MM.1S (cell line): ENCODE data around the gene PCDH9.

Experiments used
- EZH2 ChIP-seq: fragments of 300-600 bp; sonication (generic); optimal IDR thresholded peaks from 2 replicates; pipeline ENCODE3; 2017; ENCODE audit warnings: low read depth, mild to moderate bottlenecking, antibody characterized with exemption, low read length, mixed read lengths
- TF ChIP-seq, protein P1 (sequence below): fragments of 300-600 bp; sonication (generic); IDR thresholded peaks from 2 replicates; pipeline ENCODE4 v1.5.1; 2016; ENCODE audit warnings: antibody characterized with exemption, low read length, mixed read lengths

DNA sequence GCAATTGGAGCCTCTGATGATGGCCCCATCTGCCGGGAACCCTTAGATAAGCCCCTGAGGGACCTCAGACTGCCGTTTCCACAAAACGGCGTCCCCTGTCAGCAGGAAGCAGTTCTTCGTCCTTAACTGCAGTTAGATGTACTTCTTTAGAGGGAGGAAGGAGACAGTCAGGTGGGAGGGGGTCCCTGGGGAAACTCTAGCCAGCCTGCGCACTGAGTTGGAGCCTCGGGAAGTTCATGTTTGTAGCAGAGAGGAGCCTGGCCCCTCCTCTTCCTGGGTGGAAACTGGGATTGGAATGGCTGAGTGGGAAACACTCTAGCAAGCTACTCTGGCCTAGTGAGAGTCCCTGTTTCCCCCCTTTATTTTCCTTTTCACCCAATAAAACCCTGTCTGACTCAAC lies 612.4 kb downstream of the PCDH9 start:
- TF ChIP-seq, protein P1, sequence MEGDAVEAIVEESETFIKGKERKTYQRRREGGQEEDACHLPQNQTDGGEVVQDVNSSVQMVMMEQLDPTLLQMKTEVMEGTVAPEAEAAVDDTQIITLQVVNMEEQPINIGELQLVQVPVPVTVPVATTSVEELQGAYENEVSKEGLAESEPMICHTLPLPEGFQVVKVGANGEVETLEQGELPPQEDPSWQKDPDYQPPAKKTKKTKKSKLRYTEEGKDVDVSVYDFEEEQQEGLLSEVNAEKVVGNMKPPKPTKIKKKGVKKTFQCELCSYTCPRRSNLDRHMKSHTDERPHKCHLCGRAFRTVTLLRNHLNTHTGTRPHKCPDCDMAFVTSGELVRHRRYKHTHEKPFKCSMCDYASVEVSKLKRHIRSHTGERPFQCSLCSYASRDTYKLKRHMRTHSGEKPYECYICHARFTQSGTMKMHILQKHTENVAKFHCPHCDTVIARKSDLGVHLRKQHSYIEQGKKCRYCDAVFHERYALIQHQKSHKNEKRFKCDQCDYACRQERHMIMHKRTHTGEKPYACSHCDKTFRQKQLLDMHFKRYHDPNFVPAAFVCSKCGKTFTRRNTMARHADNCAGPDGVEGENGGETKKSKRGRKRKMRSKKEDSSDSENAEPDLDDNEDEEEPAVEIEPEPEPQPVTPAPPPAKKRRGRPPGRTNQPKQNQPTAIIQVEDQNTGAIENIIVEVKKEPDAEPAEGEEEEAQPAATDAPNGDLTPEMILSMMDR, result no peak
- no peak for TF ChIP-seq EZH2
